Osteocyte (in vitro differentiated cells): ENCODE measurements around the gene CRY1. TPM values are rescaled to one million over a fixed set of nuclear protein-coding genes. Genes with fewer than 3 reads are reported as not detected.
"Not testable (repeated sequence)": the region's sequence is repeated elsewhere in the genome, so short reads cannot be mapped to it uniquely, and the experiment has no call there.

ENCODE experiments used
- DNase-seq: peaks from one replicate; pipeline ENCODE4 v3.0.0; 2021; ENCODE audit warnings: mixed read lengths; ENCODE audit not compliant: unreplicated experiment; ENCODE audit errors: extremely low spot score
- H3K27ac Mint-ChIP-seq: one replicate; pipeline ENCODE4 v1.8.0; 2021; ENCODE audit warnings: mild to moderate bottlenecking, mixed read lengths; ENCODE audit not compliant: unreplicated experiment
- H3K27me3 Mint-ChIP-seq: one replicate; pipeline ENCODE4 v1.8.0; 2021; ENCODE audit warnings: mixed read lengths; ENCODE audit not compliant: unreplicated experiment
- H3K36me3 Mint-ChIP-seq: one replicate; pipeline ENCODE4 v1.8.0; 2021; ENCODE audit warnings: mixed read lengths; ENCODE audit not compliant: unreplicated experiment
- H3K4me1 Mint-ChIP-seq: one replicate; pipeline ENCODE4 v1.8.0; 2021; ENCODE audit warnings: mixed read lengths; ENCODE audit not compliant: unreplicated experiment
- H3K4me3 Mint-ChIP-seq: one replicate; pipeline ENCODE4 v1.8.0; 2021; ENCODE audit warnings: mild to moderate bottlenecking, moderate library complexity, mixed read lengths; ENCODE audit not compliant: unreplicated experiment
- H3K9me3 Mint-ChIP-seq: one replicate; pipeline ENCODE4 v1.8.0; 2021; ENCODE audit warnings: mixed read lengths; ENCODE audit not compliant: unreplicated experiment
- CTCF ChIP-seq: fragments of 200-600 bp; sonication (generic); IDR thresholded peaks from 2 replicates; pipeline ENCODE4 v1.5.0; 2021; ENCODE audit warnings: antibody characterized with exemption, mild to moderate bottlenecking, moderate library complexity
- total RNA-seq: library from RNA; stranded (reverse); gene quantifications from 2 replicates; pipeline ENCODE4 v1.2.1, GENCODE V29; 2021

CRY1 gene
- total RNA-seq, 1 donor from 2014 or later, result 25.7 TPM

- Mint-ChIP-seq H3K9me3 (peaks cover 5% of the 10 kb centered on the region), H3K4me1 (no peaks in the 10 kb centered on the region), H3K27me3 (no peaks in the 10 kb centered on the region), H3K27ac (no peak overlapping the region), H3K4me3 (no peak overlapping the region), H3K36me3 (peaks cover 11% of the 10 kb centered on the region)
- no peak for TF ChIP-seq CTCF
- no peak for DNase-seq
These were observed 79.3 kb downstream of the CRY1 start for GRCh38 chr12:107014055-107014454.

- Mint-ChIP-seq H3K36me3 (peaks cover 15% of the 10 kb centered on the region), H3K27ac (no peak overlapping the region), H3K4me1 (no peaks in the 10 kb centered on the region), H3K9me3 (peaks cover 5% of the 10 kb centered on the region), H3K27me3 (no peaks in the 10 kb centered on the region), H3K4me3 (no peak overlapping the region)
- no peak for DNase-seq
- TF ChIP-seq CTCF, result no peak
These were observed 80.5 kb downstream of the CRY1 start for GRCh38 chr12:107012736-107013425.

- Mint-ChIP-seq H3K4me3 (no peak overlapping the region), H3K27me3 (no peaks in the 10 kb centered on the region), H3K36me3 (peaks cover 13% of the 10 kb centered on the region), H3K9me3 (peaks cover 5% of the 10 kb centered on the region), H3K4me1 (no peaks in the 10 kb centered on the region), H3K27ac (no peak overlapping the region)
- no peak for TF ChIP-seq CTCF
- no peak for DNase-seq
These were observed 81.8 kb downstream of the CRY1 start for GRCh38 chr12:107011519-107011918.

DNA sequence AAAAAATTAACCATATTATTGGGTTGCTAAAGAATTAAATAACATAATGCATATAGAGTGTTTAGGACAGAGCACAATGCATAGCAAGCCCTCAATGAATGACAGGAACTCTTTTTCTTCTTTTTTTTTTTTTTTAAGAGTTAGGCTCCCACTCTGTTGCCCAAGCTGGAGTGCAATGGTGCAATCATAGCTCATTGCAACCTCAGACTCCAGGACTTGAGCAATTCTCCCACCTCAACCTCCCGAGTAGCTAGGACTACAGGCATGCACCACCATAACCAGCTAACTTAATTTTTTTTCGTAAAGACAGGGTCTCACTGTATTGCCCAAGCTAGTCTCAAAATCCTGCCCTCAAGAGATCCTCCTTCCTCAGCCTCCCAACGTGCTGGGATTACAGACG lies 85.9 kb downstream of the CRY1 start:
- H3K4me3 Mint-ChIP-seq, result no peak overlapping the region
- TF ChIP-seq CTCF, result no peak
- H3K27me3 Mint-ChIP-seq, result no peaks in the 10 kb centered on the region
- no peak overlapping the region for H3K27ac Mint-ChIP-seq
- DNase-seq, result no peak
- peaks cover 8% of the 10 kb centered on the region for H3K36me3 Mint-ChIP-seq
- H3K4me1 Mint-ChIP-seq, result no peaks in the 10 kb centered on the region
- peaks cover 5% of the 10 kb centered on the region for H3K9me3 Mint-ChIP-seq

DNA sequence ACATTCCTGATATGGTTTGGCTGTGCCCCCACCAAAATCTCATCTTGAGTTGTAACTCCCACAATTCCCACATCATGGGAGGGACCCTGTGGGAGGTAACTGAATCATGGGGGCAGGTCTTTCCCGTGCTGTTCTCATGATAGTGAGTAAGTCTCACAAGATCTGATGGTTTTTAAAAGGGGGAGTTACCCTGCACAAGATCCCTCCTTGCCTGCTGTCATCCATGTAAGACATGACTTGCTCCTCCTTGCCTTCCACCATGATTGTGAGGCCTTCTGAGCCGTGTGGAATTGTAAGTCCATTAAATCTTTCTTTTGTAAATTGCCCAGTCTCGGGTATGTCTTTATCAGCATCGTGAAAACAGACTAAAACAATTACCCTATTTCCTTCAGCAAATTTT lies 90.7 kb downstream of the CRY1 start:
- H3K27me3 Mint-ChIP-seq, H3K9me3 Mint-ChIP-seq, H3K27ac Mint-ChIP-seq, DNase-seq, H3K4me3 Mint-ChIP-seq, H3K4me1 Mint-ChIP-seq: not testable (repeated sequence)
- peaks cover 12% of the 10 kb centered on the region for H3K36me3 Mint-ChIP-seq
